HCT116 (cell line): ENCODE measurements around the gene DYNLT2.

Source experiments
- CEBPB ChIP-seq: IDR thresholded peaks from 2 replicates; pipeline ENCODE4 v1.6.1; 2012; ENCODE audit warnings: low read depth
- CTCF ChIP-seq, 3 experiments: fragments of 200-600 bp in 1 of 3; sonication (generic) in 1 of 3; IDR thresholded peaks in 2 of 3; conservative IDR thresholded peaks in 1 of 3; 2 replicates each; pipeline ENCODE4 v1.5.1; 2012 to 2017; ENCODE audit warnings: low read depth in 2 of 3, low read length in 2 of 3, antibody characterized with exemption in 1 of 3, borderline replicate concordance in 1 of 3, control low read depth in 1 of 3, mild to moderate bottlenecking in 1 of 3, mixed read lengths in 1 of 3, mixed run types in 1 of 3, moderate library complexity in 1 of 3; ENCODE audit not compliant: insufficient read depth in 1 of 3
- EGR1 ChIP-seq: IDR thresholded peaks from 2 replicates; pipeline ENCODE4 v1.6.1; 2012; ENCODE audit warnings: low read depth
- EZH2 ChIP-seq: fragments of 200-600 bp; sonication (generic); IDR thresholded peaks from 2 replicates; pipeline ENCODE4 v1.6.1; 2017; ENCODE audit warnings: antibody characterized with exemption, mixed run types
- EZH2phosphoT487 ChIP-seq: fragments of 200-600 bp; IDR thresholded peaks from 2 replicates; pipeline ENCODE4 v1.6.1; 2018; ENCODE audit warnings: antibody characterized with exemption, borderline replicate concordance
- MAX ChIP-seq: IDR thresholded peaks from 2 replicates; pipeline ENCODE4 v1.6.1; 2012
- POLR2A ChIP-seq: IDR thresholded peaks from 2 replicates; pipeline ENCODE4 v1.7.0; 2011; ENCODE audit warnings: borderline replicate concordance; ENCODE audit not compliant: insufficient read depth, insufficient read length; ENCODE audit errors: extremely low read depth
- RAD21 ChIP-seq: IDR thresholded peaks from 2 replicates; pipeline ENCODE4 v1.6.1; 2012; ENCODE audit warnings: low read depth, mild to moderate bottlenecking
- REST ChIP-seq: IDR thresholded peaks from 2 replicates; pipeline ENCODE4 v1.6.1; 2012; ENCODE audit warnings: low read depth
- SIN3A ChIP-seq: IDR thresholded peaks from 2 replicates; pipeline ENCODE4 v1.6.1; 2012; ENCODE audit warnings: low read depth
- SP1 ChIP-seq: IDR thresholded peaks from 2 replicates; pipeline ENCODE4 v1.6.1; 2012; ENCODE audit warnings: low read depth
- YY1 ChIP-seq: IDR thresholded peaks from 2 replicates; pipeline ENCODE4 v1.6.1; 2011; ENCODE audit warnings: low read length, low read depth, moderate library complexity, mild to moderate bottlenecking; ENCODE audit not compliant: insufficient replicate concordance; ENCODE audit errors: extremely low read depth
- ZNF274 ChIP-seq: fragments of 200-500 bp; sonication (Bioruptor generic); IDR thresholded peaks from 2 replicates; pipeline ENCODE4 v1.6.1; 2014; ENCODE audit warnings: mild to moderate bottlenecking, low read depth, low read length, inconsistent platforms

- no peak for TF ChIP-seq CTCF (IDR thresholded peaks at IDR 0.05 in 2 of 3, conservative IDR thresholded peaks at IDR 0.05 in 1 of 3; ENCODE audit: borderline replicate concordance in 1 of 3, insufficient read depth in 1 of 3, low read depth in 2 of 3, low read length in 2 of 3)
- TF ChIP-seq SIN3A, result no peak
- no peak for TF ChIP-seq EZH2phosphoT487
- no peak for TF ChIP-seq REST
- TF ChIP-seq POLR2A, result no peak
- TF ChIP-seq EZH2, result no peak
- no peak for TF ChIP-seq EGR1
- no peak for TF ChIP-seq RAD21
- no peak for TF ChIP-seq CEBPB
- no peak for TF ChIP-seq MAX
- TF ChIP-seq YY1, result no peak
- no peak for TF ChIP-seq ZNF274
- TF ChIP-seq SP1, result no peak
These were observed 28.0 kb downstream of the DYNLT2 start for GRCh38 chr6:169723200-169723909.
